NCI-H1417 treated with DMSO at 0.1 percent for 48 hours (cell line): ENCODE measurements around the gene SHISA9.

Experiments
- DNase-seq: peaks from one replicate; lab custom pipeline; 2025; lab: John Stamatoyannopoulos, UW

Gene SHISA9

GRCh38 chr16:13021996-13022395 is 120.6 kb downstream of the SHISA9 start:
- no peak for DNase-seq

- DNase-seq = peak; percentile 14
These were observed 128.4 kb downstream of the SHISA9 start for GRCh38 chr16:13029786-13030185.

- no peak for DNase-seq
These were observed 129.4 kb downstream of the SHISA9 start for GRCh38 chr16:13030769-13031168.

GRCh38 chr16:13032911-13033310 is 131.5 kb downstream of the SHISA9 start:
- DNase-seq = no peak

- DNase-seq = no peak
These were observed 135.2 kb downstream of the SHISA9 start for GRCh38 chr16:13036600-13036999.

GRCh38 chr16:13038591-13038990 is 137.2 kb downstream of the SHISA9 start:
- DNase-seq = no peak

GRCh38 chr16:13039526-13039925 is 138.1 kb downstream of the SHISA9 start:
- DNase-seq = no peak

- no peak for DNase-seq
These were observed 139.8 kb downstream of the SHISA9 start for GRCh38 chr16:13041180-13041579.

GRCh38 chr16:13041646-13042290 is 140.4 kb downstream of the SHISA9 start:
- no peak for DNase-seq

- no peak for DNase-seq
These were observed 140.9 kb downstream of the SHISA9 start for GRCh38 chr16:13042291-13042685.

GRCh38 chr16:13046061-13046821 is 144.8 kb downstream of the SHISA9 start:
- DNase-seq = no peak

- DNase-seq = no peak
These were observed 145.9 kb downstream of the SHISA9 start for GRCh38 chr16:13047276-13047675.

- DNase-seq = no peak
These were observed 148.3 kb downstream of the SHISA9 start for GRCh38 chr16:13049688-13050087.

GRCh38 chr16:13052431-13052830 is 151.0 kb downstream of the SHISA9 start:
- DNase-seq = no peak

- DNase-seq = no peak
These were observed 154.1 kb downstream of the SHISA9 start for GRCh38 chr16:13055480-13055879.

- DNase-seq = no peak
These were observed 155.2 kb downstream of the SHISA9 start for GRCh38 chr16:13056607-13057006.

- DNase-seq = no peak
These were observed 159.5 kb downstream of the SHISA9 start for GRCh38 chr16:13060932-13061331.

GRCh38 chr16:13061691-13062090 is 160.3 kb downstream of the SHISA9 start:
- no peak for DNase-seq

GRCh38 chr16:13062219-13062618 is 160.8 kb downstream of the SHISA9 start:
- DNase-seq = no peak

- DNase-seq = no peak
These were observed 162.1 kb downstream of the SHISA9 start for GRCh38 chr16:13063457-13063856.

GRCh38 chr16:13064821-13065220 is 163.4 kb downstream of the SHISA9 start:
- no peak for DNase-seq

GRCh38 chr16:13067648-13068047 is 166.2 kb downstream of the SHISA9 start:
- no peak for DNase-seq

- DNase-seq = no peak
These were observed 167.7 kb downstream of the SHISA9 start for GRCh38 chr16:13068912-13069583.
